GM13977 (cell line): Measurements from ENCODE around the gene TIMM13.

Experiments used
- DNase-seq: peaks from one replicate; pipeline ENCODE4 v3.0.0; 2012; ENCODE audit warnings: low spot score
- CTCF ChIP-seq: IDR thresholded peaks from 2 replicates; pipeline ENCODE4 v1.5.1; 2012; ENCODE audit warnings: mild to moderate bottlenecking, control low read depth; ENCODE audit not compliant: insufficient read depth; ENCODE audit errors: extremely low read depth, missing control alignments
- in situ Hi-C: fragments of 300-500 bp; cut with MboI; formaldehyde crosslinking; loops from one replicate; pipeline ENCODE4 v1.12.0; 2022; ENCODE audit warnings: low sequenced_read_pairs, low pct_unique_long_range_greater_than_20kb, mixed read lengths, inconsistent platforms; ENCODE audit not compliant: unreplicated experiment

Gene TIMM13

DNA sequence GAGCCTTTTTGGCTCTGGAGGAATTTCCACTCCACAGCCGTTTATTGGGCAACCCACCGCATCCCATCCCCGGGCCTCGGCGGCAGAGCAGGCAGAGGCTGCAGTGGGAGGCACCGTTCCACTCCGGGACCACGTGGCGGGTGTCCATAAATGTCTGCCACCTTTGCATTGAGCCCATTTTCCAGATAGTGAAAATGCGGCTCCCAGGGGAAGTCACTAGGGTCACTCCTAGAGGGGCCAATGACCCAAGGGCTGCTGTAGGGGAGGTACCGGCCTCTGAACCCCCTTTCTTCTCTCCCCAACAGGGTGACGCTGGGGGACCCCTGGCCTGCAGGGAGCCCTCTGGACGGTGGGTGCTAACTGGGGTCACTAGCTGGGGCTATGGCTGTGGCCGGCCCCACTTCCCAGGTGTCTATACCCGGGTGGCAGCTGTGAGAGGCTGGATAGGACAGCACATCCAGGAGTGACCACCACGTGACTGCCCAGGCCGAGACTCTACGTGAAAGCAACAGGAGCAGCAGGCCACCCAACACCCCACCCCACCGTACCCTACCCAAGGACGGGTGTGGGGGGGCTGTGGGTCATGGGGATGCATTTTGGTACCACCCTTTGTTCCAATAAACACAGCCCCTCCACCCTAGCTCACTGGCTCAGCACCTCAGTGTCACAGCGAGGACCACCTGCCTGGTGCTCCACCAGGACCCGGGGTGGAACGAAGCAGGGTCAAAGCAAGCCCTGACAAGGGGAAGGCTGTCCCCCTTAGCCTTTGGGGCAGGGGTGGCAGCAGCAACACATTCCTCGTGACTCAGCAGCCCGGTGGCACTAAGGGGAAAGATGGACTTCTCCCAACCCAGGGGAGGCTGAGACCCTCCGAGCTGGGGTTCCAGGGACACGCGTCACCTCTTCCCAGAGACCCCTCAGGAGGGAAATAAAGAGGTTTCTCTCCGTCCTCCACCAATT is 1.5 kb downstream of the TIMM13 start:
- TF ChIP-seq CTCF = no peak
- in situ Hi-C loops = no loop called here
- DNase-seq = no peak

GRCh38 chr19:2424686-2425621 is 2.4 kb downstream of the TIMM13 start:
- no peak for TF ChIP-seq CTCF
- DNase-seq = no peak
- in situ Hi-C loops = no loop called here

DNA sequence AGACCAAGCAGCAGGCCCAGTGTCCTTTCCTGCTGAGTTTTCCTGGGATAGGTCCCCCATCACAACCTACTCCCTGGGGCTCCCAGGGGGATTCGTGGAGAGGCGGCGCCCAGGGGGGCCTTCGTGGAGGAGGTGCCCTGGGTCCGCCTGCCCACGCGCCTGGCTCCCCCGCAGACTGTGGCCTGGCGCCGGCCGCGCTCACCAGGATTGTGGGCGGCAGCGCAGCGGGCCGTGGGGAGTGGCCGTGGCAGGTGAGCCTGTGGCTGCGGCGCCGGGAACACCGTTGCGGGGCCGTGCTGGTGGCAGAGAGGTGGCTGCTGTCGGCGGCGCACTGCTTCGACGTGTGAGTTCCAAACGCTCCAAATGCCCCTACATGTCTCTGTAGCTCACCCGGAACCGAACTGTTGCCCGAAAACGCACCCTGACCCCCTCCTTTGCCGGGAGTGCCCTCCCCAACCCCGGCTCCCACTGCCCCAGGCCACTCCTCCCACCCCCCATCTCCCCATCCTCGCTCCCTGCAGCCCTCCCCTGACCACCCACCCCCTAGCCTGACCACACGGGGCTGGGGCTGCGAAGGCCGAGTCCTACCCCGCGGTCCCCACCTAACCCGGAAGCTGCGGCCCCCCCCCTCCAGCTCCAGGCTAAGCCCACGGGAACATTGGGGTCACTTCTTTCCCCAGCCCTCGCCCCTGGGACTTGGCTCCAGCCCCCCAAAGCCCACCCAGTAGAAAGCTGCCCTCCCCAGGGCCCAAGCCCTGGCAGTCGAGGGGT is 3.3 kb downstream of the TIMM13 start:
- DNase-seq = no peak
- no peak for TF ChIP-seq CTCF
- in situ Hi-C loops = no loop called here

- TF ChIP-seq CTCF = no peak
- DNase-seq = no peak
- in situ Hi-C loops = no loop called here
Measured at GRCh38 chr19:2423071-2423914, 4.1 kb downstream of the TIMM13 start.

DNA sequence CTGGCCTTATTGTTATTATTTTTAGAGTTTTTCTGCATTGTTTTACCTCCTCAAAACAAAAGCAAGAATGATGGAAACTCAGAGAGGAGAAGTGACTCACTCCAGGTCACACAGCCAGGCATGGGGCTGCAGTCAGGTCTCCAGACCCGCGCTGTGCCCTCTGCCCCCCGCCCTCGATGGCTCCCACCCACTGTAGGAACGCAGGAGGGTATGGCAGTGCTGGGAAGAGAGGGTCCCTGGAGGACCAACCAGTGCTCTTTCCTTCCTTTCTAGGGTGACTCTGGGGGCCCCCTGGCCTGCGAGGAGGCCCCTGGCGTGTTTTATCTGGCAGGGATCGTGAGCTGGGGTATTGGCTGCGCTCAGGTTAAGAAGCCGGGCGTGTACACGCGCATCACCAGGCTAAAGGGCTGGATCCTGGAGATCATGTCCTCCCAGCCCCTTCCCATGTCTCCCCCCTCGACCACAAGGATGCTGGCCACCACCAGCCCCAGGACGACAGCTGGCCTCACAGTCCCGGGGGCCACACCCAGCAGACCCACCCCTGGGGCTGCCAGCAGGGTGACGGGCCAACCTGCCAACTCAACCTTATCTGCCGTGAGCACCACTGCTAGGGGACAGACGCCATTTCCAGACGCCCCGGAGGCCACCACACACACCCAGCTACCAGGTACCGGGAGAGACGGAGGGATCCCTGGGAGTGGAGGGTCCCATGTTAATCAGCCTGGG is 5.6 kb downstream of the TIMM13 start:
- in situ Hi-C loops = no loop called here

More for the DNA sequence above, 5.6 kb downstream of the TIMM13 start:
- DNase-seq = no peak
- no peak for TF ChIP-seq CTCF
